ENCODE results near the gene IL11RA.

The IL11RA gene

GRCh38 chr9:34651876-34652601 is at the start of gene IL11RA:
TSS of gene IL11RA (plus strand) at chr9:34652185. CDS start at chr9:34655218, 3,033 bp downstream.
- DNase-seq: peak; percentile 74

DNA sequence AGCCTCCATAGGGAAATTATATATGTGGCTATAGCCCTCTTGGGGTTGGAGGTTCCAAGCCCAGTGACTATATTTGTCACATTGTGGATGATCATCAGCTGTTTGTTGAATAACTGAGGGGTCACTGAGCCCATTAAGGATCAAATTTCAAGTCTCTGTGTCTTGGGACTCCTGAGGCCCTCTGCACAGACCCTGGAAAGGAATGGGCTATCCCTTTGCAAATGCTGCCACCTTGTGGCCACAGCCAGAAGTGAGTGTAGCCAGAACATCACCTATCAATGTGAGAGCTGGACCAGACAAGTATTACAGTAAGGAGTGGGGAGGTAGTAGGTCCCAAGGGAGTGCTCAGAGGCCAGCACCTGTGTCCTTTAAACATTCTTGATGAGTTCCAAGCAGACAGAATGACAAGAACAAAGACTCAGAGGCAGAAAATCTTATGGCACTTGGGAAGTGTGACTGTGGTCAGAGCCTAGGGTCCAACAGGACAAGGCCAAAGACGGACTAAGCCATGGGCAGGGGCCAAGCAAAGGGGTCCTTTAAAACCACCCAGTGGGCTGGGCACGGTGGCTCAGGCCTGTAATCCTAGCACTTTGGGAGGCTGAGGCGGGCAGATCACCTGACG is 48.3 kb upstream of the IL11RA start:
- DNase-seq: peak; percentile 69

DNA sequence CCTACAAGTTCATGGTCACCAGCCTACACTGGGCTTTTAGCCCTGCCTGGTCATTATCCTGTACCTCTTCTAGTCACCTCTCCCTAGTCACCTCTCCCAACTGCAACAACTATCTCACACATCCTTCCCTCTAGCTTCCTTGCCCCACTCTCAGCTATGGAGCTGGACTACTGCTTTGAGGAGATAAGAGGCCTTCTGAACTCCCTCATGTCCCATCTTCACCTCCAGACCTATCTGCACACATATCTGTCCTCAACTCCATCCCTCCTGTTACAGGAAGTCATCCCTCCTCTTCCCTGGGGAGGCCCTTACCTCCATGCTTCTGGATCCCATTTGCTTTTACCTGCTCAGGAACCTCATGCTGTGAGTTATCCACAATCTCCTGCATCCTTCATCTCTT is 45.8 kb upstream of the IL11RA start:
- DNase-seq: no peak

- DNase-seq: no peak
These were observed 45.1 kb upstream of the IL11RA start for GRCh38 chr9:34606905-34607304.

DNA sequence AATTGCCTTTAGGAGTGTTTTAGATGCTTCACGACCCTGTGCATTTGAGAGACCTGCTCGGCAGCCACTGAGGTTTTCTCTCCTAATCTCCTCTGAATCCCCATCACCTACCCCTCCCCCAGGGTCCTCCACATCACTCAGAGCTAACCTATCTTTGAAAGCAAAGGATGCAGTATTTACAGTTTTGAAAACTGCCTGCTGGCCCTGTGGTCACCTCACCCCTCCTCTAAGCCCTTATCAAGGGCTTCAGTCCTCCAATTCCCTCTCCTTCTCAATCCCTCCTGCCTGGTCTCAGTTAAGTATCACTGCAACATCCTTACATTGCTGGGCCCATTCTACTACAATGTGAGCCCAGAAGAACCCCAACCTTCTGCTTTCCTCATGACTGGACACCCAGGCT is 44.7 kb upstream of the IL11RA start:
- no peak for DNase-seq

DNA sequence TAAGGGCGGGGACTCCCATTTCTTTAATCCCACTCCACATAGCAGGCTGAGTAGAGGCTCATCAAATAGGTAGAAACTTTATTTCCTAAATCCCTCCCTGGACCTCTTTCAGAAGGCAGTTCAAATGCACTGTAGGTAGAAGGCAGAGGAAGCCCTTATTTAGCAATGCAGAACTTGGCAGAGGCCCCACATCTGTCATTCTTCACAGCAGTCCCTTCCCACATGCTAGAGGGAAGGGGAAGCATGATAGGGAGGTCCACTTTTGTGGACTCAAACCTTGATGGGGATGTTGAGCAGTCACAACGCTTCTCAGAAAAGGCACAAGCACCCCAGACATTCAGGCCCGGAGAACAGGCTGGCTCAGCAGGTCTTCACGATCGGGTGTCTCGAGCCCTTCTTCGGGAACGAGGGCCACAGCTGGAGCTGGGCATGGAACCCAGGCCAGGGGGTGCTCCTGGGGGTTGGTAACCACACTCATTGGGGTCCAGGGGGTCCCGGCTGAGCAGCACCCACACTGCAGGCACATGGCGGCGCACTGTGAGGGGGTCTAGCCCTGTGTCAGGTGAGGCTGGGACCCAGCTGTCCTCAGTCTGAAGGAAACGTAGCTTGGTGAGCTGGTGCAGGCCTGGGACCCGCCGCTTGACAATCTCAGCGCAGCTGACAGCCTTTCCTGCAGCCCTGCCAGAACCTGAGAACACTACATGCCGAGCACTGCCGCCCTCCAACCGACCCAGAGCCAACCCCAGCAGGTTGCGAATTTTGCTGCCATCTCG is 41.4 kb upstream of the IL11RA start:
- no peak for DNase-seq

GRCh38 chr9:34611251-34611810 is 40.7 kb upstream of the IL11RA start:
- no peak for DNase-seq

DNA sequence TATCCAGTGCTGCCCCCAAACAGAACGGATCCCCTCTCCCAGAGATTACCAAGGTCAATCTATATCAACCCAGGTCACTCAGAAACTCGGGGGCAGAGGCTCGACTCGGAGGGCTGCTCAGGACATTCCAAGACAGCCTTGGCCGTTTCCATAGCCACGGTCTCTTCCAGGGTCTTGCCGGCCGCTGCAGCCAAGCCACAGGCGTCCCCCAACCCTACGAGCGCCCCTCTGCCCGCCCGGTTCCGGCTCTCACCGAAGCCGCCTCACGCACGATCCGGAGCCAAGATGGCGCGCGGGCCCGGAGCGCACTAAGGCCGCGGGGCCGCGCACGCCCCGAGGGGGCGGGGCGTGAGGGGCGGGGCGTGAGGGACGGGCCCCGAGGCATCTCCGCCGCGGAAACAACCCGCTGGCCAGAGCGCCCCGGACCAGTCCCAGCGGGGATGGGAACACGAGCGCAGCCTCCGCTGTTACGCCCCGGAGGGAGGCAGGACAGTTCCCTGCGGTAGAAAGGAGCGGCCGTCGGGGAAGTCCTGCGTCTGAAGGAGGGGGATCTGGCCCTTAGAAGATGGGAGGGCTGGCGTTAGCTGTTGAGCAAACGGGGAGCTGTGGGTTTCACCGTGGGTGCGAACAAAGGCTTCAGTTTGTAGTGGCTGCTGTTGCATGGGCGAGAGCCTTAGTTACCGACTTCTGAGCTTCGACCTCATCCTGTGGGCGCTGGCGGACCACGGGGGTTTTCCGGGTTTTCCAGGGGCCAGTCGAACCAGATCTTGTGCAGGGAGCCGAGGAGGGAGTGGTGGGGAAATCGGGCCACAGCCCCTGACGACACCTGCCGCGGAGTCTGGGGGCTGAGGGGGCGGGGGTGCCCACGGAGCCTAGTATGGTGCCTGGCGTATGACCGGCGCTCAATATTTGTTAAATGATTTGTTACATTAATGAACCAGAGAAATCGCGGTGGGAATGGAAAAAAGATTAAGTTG is 39.9 kb upstream of the IL11RA start, which contains the start of gene RPP25L:
TSS of gene RPP25L (minus strand) at position 287 of the 977 bp plus-strand sequence. CDS start 801 bp downstream, outside the sequence.
- DNase-seq: peak; percentile 31

DNA sequence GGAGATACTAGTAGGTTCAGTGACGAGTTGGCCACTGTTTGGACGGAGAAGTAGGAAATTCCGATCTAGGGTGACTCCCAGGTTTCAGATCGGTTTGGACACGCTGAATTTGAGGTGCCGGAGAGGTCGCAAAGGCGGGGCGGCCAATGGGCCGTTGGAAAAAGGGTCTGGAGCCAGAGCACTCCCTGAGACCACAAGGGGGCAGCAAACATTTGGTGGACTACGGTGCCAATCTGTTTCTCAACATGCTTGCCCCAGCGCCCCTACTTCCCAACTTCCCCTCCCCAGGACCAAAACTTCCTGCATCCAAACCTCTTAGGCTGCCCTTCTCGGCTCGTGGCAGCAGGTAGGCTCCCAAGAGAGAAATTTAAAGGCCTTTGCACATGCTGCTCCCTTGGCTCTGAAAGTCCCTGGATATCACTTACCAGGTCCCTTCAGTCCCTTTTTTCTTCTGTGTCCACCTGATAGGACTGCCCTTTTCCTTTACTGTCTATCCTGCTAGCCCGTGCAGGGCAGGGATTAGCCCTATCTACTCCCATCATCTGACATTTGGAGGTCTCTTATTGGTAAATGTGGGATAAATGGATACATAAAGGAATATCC is 39.1 kb upstream of the IL11RA start:
- peak; percentile 77 for DNase-seq

DNA sequence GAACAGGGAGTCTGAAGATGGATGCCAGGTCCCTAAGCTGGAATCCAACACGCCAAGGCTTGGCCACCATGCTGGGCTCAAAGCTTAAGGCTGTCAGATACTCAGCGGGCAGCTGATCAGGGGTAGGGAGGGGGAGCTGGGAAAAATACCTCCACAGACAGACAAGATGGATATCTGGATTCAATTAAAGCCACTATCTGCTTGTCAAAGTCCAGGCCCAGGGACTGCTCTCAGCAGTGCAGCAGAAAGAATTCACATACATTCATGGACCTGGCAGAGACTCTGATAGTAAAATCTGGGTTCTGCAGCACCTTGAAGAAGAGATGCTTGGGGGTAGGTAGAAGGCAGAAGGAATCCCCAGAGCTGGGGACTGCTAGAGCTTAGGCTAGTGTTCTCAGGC is 36.9 kb upstream of the IL11RA start:
- DNase-seq: no peak

DNA sequence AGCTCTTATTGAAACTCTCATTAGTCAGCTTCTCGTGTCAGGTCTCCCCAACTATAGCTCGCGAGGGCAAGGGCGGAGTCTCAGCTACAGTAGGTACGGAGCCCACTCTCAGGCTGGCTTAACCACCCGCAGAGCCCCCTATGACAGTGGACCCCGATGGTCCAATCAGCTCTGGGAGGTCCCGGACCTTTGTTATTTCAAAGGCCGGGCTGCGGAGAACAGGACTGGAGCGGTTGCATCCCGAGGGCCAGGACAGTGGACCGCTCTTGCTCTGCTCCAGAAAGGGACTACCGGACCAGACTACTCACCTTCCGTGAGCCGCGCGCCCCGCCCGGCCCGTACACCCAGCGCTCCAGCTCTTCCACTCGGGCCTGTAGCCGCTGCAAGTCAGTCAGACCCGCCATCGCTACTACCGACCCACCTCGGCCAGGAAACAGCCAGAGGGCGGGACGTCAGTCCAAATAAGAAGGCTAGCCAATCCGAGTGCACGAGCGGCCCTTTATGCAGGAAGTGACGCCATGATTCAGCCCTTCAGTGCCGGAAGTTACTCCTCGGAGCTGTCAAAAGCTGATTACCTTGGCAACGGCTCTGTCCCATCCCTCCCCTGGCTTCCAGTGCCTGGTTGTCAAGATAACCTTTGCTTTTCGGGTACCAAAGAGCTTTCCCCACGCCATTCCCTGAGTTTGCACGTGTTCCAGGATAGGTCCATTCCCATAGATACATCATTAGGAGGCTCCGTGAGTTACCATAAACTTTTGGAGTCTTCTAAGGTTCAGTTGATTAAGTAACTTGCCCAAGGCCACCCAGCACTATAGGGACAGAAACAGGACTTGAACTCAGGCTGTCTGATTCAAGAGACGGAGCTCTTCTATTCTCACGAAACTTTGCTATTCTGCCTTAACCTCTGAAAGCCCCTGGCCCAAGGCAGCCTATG is 31.7 kb upstream of the IL11RA start, which contains the start of gene DCTN3:
TSS of gene DCTN3 (minus strand) at position 435 of the 934 bp plus-strand sequence. CDS start at position 404, 31 bp downstream.
- peak; percentile 96 for DNase-seq

DNA sequence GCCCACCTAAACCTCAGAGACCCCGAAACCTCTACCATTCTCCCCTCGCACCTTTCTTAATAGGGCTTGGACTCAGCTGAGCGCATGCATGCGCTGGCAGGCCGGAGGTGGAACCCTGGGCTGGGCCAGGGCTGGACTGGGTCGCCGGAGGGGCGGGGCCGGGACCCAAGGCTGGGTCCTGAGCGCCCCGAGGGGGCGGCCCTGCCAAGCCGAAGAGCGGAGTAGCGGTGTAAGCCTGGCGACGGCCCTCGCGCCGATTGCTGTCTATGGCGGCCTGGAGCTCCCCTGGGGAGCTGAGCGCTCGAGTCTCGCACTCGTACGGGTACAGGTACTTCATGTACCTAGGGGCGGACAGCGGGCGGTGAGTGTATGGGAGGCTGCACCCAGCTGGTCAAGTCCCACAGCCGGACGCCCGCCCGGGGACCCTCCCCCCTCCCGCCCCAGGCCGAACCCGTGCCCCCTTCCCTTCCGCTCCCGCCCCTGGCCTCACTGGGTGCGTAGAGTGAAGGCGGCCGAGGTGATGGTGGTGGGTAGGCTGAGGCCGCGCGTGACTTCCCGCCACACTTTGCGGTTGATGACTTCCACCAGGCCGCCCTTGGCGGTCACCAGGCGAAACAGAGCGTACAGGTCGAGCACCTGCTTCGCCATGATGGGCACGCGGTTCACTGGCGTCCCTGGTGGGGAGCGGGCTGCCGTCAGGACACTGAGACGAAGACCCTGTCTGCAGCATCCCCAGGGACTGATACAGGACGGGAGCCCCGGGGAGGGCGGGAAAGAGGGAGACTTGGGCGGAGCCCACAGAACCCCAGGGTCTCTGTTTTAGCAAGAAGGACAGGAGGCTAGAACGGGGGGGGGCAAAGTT is 28.4 kb upstream of the IL11RA start:
- no peak for DNase-seq

GRCh38 chr9:34624475-34625185 is 27.4 kb upstream of the IL11RA start:
- DNase-seq: no peak

DNA sequence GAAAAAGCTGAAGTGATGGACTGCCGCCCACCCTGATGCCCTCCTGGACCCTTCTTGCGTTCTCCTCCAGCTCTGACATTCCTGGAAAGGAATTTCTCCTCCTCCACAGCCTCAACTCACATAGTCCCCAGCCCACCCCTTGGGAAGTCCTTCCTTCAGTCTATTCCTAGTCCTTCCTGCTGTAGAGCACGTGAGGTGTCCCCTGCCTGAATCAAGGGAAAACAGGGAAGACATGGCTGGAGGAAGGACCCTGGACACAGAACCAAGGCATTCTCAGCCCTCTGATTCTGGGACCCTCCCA is 26.8 kb upstream of the IL11RA start:
- DNase-seq: no peak

DNA sequence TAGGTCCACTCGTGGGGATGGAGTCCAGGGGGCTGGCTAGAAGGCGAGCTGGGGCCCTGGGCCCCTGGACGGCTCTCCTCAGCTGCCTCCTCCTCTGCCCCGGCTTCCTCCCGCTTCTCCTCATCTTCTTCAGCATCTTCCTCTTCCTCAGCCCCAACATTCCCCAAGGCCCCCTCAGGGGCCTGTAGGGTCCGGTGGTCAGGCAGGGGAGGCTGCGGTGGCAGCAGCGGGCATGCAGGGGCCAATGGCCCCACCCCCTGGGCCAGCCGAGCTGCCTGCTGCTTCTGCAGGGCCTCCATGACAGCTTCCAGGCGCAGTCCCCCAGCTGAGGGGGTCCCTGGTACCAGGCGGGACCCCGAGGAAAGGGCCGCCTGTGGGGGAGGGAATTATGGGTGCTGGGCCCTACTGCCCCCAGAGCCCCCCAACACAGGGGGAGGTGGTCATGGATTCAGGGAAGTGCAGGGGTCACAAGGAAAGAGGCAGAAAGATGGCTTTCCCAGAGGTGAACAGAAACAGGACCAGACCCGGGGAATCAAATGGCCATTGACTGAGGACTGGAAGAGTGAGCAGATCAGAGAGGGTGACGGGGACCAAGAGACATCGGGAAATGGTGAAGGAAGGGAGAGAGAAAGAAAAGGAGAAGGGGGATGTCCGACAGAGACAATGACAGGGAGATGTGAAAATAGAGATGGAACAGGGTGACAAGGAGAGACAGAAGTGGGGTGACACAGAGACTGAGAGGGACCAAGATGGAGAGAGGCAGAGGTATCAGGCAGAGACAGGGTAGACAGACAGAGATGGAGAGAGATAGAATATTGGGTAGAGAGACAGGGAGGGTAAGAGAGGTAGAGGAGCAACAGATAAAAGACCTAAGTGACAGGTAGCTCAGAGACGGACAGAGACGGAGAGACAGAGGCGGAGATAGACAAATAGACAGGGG is 24.0 kb upstream of the IL11RA start:
- no peak for DNase-seq

DNA sequence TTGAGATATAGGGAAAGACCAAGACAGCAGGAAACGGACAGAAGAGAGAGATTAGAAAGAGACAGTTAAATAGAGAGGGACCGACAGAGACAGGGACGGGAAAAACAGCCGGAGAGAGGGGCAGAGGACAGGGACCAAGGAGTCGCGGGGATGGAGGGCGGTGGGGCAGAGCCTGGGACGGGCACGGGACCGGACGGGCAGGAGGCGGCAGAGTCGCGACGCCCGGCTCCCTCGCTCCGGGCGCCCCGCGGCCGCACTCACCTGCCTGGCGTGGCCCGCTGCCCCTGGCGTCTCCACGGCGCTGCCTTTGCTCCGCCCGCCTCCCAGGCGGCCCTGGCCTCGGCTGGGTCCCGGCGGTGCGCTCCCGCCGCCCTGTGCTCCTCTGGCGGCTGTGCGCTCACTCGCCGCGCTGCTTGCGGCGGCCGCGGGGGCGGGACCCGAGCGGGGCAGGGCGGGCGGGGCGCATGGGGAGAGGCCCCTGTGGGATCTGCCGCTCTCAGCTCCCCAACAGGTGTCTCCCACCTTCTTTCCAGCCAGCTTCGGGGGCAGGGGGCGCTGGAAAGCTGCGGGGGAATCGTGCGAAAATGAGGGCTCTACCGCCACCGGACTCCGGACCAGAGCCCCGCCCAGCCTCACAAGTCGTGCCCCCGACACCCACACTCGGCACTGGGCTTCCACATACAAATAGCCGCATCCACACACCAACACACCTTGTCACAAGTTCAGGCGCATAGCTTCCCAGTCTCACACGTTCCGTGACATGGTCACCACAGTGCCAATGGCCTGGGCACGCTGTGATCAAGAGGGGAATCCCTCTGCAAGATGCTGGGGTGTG is 23.1 kb upstream of the IL11RA start, which contains the start of gene ARID3C:
TSS of gene ARID3C (minus strand) at position 411 of the 835 bp plus-strand sequence. CDS start 1,052 bp downstream, outside the sequence.
- DNase-seq: no peak

DNA sequence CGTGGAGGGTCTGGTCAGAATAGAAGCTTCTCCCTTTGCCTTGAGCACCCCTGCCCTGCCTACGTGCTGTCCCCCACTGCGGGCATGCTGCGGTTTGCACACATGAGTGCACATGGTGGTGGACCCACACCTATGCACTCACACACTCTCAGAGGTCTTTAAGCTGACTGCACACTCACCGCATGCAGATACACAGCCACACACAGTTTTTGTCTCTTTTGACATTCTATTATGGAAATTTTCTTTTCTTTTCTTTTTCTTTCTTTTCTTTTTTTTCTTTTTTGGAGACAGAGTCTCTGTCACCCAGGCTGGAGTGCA is 22.5 kb upstream of the IL11RA start:
- DNase-seq: no peak

Data from NCI-H1694 (cell line).